Measurements from ENCODE around the gene AHR. TPM values are rescaled to one million over a fixed set of nuclear protein-coding genes. Genes with fewer than 3 reads are reported as not detected.
A peak's percentile ranks its signal among the peaks of the same experiment; 100 is the strongest.

AHR gene
- total RNA-seq, 1 experiment from 2014 or later: 96.1 TPM

DNA sequence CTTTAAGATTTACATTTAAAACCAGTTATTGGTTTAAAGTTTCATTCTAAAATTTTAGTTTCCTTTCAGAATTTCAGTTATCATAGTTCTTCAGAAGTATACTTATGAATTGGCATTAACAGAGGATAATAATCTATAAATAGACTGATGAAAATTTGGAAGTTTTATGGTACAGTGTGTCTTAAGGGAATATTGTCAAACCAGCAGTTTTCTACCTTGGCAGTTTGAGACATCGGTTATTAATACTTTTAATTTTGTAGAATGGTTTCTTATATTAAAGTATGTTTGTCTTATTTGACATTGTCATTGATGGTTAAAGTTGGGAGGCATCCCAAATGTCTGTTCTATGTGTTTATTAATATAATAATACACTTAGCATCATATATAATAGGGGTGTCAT is 2.0 kb downstream of the AHR start:
- in situ Hi-C loops (cut with HindIII; ENCODE audit: low pct_unique_long_range_greater_than_20kb, low sequenced_read_pairs): no loop called here
- no peak for DNase-seq (ENCODE audit: low read depth, low spot score)

DNA sequence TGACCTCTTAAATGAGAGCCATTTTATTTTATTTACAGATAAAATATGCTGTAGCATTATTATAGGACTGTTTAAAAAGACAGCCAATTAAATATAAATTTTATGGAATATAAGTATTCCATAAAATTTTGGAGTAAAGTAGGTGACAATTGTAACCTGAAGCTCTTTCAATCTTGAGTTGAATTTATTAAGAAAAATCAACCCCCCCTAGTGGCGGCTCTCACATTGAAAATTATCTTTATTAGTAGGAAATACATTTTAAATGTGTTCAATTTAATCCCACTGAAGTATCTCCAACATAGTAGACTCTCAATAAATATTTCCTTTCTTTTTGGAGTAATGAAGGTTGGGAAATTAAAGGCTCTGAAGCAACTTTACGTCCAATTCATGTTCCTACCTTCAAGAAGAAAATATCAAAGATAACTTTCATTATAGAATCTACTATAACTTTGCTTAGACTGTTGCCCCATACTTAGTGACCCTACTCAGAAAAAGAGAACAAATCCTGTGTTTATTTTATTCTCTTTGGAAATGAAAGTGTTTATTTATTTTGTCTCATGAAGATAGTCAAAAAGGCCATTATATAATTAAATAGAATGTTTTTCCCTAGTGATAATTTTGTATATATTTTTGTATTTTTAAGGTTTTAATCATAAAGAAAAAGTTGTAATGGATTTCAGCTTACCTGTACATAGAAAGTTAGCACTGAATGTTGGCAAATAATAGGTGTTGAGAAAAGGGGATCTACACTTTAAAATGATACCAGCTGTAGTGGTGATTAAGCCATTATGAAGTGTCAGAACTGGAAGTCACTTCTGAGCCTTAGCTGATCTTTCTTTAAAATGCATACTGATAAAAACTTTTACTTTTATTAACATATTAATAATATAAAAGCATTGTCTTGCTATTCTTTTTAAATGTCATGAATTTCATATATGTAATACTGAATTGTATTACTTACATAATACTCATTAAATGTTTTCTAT is 3.3 kb downstream of the AHR start:
- DNase-seq (ENCODE audit: low read depth, low spot score): peak; percentile 64

DNA sequence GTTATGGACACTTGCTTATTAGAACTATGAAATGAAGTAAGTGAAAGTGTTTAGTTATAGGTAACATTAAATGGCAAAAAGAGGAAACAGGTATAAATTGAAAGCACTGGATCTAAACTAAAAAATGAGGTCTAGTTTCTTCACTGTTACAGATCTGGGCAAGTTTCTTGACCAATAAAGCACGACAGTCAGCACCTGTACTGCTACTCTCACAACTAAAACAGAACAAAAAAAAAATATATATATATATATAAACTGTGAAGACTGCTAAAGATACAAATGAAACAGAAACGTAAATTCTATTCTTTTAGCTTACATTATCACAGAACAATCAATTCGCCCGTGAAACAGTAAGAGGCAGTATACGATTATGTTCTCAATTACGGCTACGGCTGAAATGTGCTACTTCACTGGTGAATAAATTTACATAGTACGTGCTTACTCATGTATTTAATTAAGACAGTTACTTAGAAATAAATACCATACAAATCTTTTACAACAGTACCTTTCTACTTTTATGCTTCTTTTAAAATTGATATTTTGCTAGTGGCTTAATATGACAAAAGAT is 4.2 kb downstream of the AHR start:
- in situ Hi-C loops (cut with HindIII; ENCODE audit: low pct_unique_long_range_greater_than_20kb, low sequenced_read_pairs): no loop called here
- DNase-seq (ENCODE audit: low read depth, low spot score): peak; percentile 24

More for the DNA sequence above, 3.3 kb downstream of the AHR start:
- in situ Hi-C loops (cut with HindIII; ENCODE audit: low pct_unique_long_range_greater_than_20kb, low sequenced_read_pairs): no loop called here

DNA sequence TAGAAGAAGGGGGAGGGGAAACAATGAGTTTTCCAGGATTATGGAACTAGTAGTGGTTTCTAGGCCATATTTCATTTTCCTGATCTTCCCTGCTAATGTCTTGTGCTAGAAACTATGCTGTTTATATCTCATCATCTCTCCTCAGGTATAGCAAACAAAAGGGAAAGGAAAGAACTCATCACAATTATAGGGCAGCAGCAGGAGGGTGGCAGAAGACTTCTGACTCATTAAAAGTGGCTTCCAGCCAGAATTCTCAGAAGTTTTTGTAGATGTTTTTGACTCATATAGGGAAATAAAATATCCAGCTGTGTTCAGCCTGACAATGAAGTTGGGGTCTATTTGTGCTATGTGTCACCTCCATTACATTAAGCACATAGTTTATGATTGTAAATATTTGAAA is 6.5 kb downstream of the AHR start:
- peak; percentile 26 for DNase-seq (ENCODE audit: low read depth, low spot score)
- in situ Hi-C loops (cut with HindIII; ENCODE audit: low pct_unique_long_range_greater_than_20kb, low sequenced_read_pairs): no loop called here

DNA sequence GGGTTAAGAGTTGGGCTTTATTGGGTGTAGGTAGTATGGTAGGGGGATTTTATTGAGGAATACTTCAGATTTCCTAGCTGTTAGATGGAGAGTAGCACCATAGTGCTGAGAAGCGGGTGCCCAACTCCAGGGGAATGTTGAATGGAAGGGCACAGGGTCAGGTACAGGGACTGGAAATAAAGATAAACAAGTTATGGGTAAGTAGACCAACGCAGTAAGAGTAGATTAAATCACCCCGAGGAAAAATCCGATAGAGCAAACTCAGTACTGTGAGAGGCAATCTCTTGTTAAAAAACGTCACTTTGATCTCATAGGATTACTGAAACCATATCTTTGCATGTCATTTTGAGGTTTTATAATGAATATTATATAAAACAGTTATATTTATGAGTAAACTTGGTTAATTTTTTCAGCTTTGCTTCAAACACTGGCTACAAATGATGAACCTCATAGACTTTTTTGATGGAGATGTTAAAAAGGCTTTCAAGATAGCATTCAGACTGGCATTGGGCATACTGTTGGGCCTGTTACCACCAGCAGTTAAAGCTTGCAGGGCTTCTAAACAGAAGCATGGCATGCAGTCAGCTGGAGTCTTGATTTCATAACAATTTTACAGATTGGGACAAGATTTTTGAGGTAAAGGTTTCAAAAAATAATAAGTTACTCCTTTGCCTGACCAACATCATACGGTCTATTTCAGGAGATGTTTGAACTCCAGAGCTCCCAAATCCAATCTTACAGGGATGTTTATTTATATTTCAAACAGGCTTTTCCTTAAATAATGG is 7.1 kb downstream of the AHR start:
- in situ Hi-C loops (cut with HindIII; ENCODE audit: low pct_unique_long_range_greater_than_20kb, low sequenced_read_pairs): no loop called here
- no peak for DNase-seq (ENCODE audit: low read depth, low spot score)

DNA sequence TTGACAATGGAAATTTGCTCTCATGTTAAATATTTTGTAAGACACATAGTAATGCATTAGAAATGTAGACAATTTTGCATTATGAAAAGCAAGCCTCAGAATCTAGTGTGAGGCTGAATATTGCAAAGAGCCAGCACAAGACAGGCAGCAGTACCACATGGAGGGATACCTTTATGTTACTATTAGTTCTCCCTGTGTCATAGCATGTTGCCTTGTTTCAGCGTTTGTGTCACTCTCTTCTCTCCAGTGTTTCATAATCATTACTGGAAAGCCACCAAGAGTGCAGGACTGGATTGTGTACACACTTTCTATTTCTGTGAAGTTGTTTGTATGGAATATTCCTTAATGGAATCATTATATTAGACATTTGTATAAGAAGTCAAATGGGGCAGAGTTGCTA is 8.5 kb downstream of the AHR start:
- DNase-seq (ENCODE audit: low read depth, low spot score): no peak
- in situ Hi-C loops (cut with HindIII; ENCODE audit: low pct_unique_long_range_greater_than_20kb, low sequenced_read_pairs): no loop called here

DNA sequence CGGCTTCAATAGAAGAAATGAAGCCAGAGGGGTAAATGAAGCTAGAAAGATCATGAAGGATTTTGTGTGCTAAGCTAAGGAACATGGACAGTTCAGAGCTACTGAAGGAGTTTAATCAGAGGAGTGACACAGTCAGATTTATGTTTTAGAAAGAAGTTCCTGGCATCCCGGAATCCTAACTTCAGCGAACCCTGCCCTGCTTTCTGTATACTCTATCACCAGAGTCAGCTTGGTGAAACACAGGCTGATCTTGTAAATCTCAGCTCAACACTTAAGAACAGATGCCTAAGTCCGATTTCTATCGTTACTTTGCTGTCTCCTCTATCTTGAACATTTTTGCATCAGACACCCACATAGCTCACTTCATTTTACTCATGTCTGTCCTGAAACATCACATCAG is 9.1 kb downstream of the AHR start:
- no peak for DNase-seq (ENCODE audit: low read depth, low spot score)
- in situ Hi-C loops (cut with HindIII; ENCODE audit: low pct_unique_long_range_greater_than_20kb, low sequenced_read_pairs): no loop called here

DNA sequence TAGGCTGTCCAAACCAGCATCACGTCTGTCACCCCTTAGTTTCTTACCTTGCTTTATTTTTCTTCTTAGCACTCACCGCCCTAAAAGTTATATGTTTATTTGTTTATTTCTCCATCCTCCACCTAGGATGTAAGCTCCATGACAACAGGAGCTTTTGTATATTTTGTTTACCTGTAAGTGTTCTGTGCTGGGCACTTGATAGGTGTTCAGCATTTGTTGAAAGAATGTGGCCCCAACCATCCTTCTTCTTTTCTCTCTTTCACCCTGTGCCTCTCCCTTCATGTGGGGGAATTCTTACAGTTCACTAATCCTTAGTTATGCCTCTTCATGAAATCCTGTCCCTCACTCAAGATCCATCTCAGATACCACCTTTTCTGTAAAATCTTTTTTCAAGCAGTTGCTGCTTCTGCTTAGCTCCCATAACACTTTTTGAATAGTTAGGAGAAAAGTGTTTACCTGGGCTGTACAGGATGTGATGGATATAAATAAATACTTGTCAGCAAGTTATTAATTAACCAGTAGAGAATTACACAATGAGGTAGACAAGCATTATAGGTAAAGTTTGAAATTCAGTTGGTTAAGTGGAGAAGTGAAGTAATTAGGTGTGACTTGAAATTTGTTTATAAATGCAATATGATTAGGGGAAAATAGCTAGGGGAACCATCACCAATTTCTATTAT is 9.7 kb downstream of the AHR start:
- no peak for DNase-seq (ENCODE audit: low read depth, low spot score)
- in situ Hi-C loops (cut with HindIII; ENCODE audit: low pct_unique_long_range_greater_than_20kb, low sequenced_read_pairs): no loop called here

DNA sequence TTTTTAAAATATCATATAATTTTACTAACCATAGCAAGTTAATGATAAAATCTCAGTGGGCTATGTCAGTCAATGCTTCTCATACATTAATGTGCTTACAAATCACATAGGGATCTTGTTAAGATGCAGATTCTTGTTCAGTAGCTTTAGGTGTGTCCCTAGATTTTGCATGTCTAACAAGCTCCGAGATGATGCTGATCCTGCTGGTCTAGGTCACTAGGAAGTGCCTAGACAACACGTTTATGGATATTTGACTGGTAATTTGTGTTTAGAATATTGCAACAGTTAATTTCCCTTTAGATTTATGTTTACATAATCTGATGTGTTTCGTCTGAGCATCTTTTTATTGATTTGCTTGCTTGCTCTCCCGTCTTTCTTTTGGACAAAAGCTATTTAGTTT is 12.7 kb downstream of the AHR start:
- DNase-seq (ENCODE audit: low read depth, low spot score): no peak
- in situ Hi-C loops (cut with HindIII; ENCODE audit: low pct_unique_long_range_greater_than_20kb, low sequenced_read_pairs): no loop called here

DNA sequence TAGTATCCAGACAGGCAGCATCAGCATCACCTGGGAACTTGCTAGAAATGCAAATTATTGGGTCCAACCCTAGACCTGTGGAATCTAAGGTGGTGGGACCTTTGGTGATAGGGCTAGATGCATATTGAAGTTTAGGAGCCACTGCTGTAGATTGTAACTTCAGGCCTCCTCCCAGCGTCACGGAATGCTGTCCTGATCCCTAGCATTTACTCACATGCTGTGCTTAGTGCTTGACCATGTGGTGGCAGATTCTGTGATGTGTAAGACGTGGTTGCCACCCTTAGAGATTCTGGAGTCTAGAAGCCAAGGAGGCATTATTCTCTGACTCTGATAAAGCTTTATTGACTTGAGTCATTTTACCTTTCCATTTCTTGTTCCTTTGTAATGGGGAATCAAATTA is 13.5 kb downstream of the AHR start:
- in situ Hi-C loops (cut with HindIII; ENCODE audit: low pct_unique_long_range_greater_than_20kb, low sequenced_read_pairs): no loop called here
- no peak for DNase-seq (ENCODE audit: low read depth, low spot score)

DNA sequence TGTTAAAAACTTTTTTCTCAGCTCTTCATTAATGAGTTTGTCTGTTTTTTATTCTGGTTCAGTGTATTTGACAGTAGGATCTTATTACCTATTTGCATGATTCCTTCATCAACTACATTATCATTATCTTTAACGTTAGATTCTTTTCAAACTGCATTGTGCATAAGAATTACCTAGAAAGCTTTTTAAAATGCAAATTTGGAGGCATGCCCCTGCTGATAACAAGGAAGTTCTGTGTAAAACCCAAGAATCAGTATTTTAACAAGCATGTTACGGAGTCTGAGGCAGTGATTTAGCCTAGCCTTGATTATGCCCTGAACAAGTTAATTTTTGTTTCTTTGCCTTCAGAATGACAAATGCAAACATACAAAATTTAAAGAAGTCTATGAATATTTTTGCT is 14.2 kb downstream of the AHR start:
- no peak for DNase-seq (ENCODE audit: low read depth, low spot score)
- in situ Hi-C loops (cut with HindIII; ENCODE audit: low pct_unique_long_range_greater_than_20kb, low sequenced_read_pairs): no loop called here

DNA sequence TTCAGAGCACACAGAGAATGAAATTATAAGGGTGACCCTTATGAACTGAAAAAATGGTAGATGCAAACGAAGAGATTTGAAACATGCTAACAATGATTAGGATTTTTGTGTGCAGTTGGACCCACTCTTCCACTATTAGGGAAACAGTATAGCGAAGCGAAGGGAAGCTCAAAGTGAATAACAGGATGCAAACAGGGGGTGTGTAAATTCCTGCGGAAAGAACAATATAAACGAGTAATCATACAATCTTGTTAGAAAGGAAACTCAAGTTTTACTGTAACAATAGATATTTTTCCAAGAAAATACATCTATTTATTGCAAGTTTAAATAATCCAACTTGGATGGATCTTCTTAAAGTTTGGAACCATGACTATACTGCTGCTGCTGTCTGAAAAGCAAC is 14.7 kb downstream of the AHR start:
- in situ Hi-C loops (cut with HindIII; ENCODE audit: low pct_unique_long_range_greater_than_20kb, low sequenced_read_pairs): no loop called here

DNA sequence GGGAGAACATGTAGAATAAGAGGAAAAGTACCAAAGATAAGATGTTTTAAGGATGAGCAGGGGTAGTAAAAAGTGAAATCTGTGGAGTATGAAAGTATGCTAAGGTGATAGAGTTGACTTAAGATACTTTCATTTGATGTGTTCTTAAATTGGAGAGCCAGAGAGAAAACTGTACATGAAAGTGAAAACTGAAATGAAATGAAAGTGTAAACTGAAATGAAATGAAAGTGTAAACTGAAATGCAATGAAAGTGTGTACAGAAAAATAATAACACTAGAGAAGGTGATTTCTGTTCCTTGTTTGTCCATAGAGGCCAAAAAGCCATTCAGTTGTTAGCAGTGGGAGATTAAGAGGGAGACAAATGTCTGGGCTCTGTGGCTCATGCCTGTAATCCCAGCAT is 17.5 kb downstream of the AHR start:
- DNase-seq (ENCODE audit: low read depth, low spot score): no peak

More for the DNA sequence above, 14.7 kb downstream of the AHR start:
- DNase-seq (ENCODE audit: low read depth, low spot score): no peak

DNA sequence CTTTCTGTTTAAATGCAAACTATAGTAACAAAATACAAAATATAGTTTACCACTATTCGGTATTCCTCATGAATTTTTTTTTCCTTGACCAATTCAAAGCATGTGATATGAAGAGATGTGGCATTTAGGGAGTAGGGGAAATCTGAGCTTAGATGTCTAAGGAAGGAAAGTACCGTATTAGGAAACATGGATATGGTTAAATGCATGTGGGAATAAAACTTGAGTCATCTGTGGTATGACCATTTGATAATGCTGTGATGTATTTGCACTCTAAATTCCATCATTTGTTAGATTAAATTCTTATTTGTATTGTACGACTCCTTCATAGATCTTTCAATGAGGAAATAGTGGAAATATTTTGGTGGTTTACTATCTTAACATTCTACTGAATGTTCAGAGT is 19.7 kb downstream of the AHR start:
- in situ Hi-C loops (cut with HindIII; ENCODE audit: low pct_unique_long_range_greater_than_20kb, low sequenced_read_pairs): no loop called here

More for the DNA sequence above, 17.5 kb downstream of the AHR start:
- in situ Hi-C loops (cut with HindIII; ENCODE audit: low pct_unique_long_range_greater_than_20kb, low sequenced_read_pairs): no loop called here

DNA sequence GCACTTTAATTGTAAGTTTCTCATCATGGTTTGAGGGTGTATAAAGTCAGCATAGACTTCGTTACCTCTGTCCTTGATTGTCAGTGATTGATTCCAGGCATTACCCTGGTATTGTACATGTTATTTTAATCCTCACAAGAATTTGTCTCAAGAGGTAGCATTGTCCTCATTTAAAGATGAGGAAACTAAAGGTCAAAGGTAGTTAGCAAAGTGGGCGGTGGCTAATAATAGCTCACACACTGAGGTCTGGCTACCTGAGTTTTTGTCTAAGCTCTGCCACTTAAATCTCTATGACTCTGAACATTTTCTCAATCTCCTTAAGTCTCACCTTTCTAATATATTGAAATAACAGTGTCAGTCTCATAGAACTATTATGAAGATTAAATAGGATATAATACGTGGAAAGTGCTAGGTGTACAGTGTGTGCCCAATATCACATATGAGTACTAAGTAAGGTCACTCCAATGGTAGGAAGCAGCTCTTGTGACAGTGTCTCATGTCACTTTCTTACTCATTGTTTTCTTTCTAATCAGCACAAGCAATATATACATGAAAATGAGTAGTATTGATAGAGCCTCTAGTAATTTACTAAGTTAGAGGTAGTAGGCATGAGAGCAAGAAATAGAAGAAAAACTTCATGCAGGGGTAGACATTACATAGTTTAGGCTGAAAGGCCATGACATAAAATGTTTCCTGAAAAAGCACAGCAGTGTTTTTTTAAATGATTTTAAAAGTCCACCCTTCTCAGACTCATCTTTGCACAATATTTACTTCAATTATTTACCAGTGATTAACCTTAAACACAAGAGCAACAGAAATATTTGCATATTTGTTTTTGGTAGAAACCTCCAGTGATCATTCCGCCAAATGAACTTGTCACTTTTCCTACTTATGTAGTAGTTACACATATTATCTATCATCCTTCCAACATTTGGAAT is 21.0 kb downstream of the AHR start:
- in situ Hi-C loops (cut with HindIII; ENCODE audit: low pct_unique_long_range_greater_than_20kb, low sequenced_read_pairs): no loop called here

More for the DNA sequence above, 19.7 kb downstream of the AHR start:
- DNase-seq (ENCODE audit: low read depth, low spot score): no peak

DNA sequence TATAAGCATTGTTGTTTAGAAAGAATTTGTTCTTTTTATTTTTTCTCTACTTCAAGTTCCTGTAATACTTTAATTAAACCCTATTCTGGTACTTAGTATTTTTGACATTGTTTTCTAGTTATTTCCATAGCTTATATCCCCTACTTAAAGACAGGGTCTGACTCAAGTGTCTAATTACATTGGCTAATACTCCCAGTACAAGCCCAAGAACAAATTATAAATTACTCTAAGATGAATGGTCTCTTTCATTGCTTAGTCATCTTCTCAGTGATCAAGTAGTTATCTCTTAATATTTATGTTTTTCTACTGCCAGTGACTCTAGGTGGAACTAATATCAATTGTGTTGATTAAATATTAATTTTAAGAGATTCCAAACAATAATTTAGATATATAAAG is 21.6 kb downstream of the AHR start:
- in situ Hi-C loops (cut with HindIII; ENCODE audit: low pct_unique_long_range_greater_than_20kb, low sequenced_read_pairs): no loop called here
- no peak for DNase-seq (ENCODE audit: low read depth, low spot score)

More for the DNA sequence above, 21.0 kb downstream of the AHR start:
- no peak for DNase-seq (ENCODE audit: low read depth, low spot score)

DNA sequence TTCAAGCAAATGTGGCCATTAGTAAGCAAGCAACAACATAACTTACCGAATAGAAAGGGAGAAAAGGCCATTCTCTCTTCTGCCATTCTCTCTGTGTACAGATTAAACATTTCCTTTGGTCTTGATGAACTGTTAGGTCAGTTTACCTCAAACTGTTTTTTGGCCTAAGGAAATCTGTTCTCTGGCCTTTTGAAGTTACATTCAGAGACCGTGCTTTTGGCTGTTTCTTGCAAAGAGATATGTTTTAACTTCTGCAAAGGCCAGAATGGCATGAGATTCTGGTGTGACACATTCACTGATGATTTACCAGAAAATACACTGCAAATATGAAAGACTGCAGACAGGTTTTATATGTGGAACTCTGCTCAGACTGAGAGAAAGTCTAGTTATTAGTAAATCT is 22.2 kb downstream of the AHR start:
- in situ Hi-C loops (cut with HindIII; ENCODE audit: low pct_unique_long_range_greater_than_20kb, low sequenced_read_pairs): no loop called here
- no peak for DNase-seq (ENCODE audit: low read depth, low spot score)
